GM19463 (cell line): ENCODE measurements around the gene ZNF516.

Experiments used
- ATAC-seq: cut with Tn5 transposase; IDR thresholded peaks from one replicate; pipeline ENCODE4 v1.9.1; 2021; ENCODE audit warnings: mild to moderate bottlenecking, moderate library complexity; ENCODE audit not compliant: unreplicated experiment

ZNF516 gene

DNA sequence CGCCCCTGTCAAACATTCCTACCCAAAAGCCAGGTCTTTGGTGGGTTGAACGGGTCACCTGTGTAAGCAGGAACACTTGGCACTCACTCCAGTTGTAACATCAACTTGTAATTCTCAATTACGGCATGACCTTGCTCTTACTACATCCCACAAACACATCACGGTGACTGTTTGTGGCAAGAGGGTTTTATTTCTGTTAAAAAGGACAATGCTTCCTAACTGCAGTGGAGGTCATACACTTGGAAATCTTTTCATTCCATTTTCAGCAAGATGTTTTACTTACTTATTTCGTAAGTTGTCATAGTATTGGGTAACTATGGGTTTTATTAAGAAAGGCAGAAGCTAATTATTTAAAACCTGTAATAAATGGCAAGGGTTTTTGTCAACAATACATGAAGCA, 126.1 kb downstream of the ZNF516 start:
- ATAC-seq = no peak

DNA sequence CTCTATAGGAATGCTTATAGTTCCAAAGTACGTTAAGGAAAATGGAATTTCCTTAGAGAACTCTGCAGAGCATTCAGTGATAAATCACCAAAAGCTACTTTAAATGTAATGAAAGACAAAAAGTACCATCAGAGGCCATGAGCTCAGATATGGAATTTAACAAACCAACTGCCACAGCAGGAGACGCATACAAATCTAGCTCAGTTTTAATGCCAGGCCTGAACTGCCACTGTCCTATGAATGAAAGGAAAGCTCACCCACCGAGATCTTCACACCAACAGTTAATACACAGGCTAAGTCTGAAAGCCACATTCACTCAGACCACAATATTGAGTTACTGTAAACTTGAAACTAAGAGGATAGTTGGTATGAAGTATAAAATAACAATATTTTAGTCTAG, 126.8 kb downstream of the ZNF516 start:
- ATAC-seq = no peak

DNA sequence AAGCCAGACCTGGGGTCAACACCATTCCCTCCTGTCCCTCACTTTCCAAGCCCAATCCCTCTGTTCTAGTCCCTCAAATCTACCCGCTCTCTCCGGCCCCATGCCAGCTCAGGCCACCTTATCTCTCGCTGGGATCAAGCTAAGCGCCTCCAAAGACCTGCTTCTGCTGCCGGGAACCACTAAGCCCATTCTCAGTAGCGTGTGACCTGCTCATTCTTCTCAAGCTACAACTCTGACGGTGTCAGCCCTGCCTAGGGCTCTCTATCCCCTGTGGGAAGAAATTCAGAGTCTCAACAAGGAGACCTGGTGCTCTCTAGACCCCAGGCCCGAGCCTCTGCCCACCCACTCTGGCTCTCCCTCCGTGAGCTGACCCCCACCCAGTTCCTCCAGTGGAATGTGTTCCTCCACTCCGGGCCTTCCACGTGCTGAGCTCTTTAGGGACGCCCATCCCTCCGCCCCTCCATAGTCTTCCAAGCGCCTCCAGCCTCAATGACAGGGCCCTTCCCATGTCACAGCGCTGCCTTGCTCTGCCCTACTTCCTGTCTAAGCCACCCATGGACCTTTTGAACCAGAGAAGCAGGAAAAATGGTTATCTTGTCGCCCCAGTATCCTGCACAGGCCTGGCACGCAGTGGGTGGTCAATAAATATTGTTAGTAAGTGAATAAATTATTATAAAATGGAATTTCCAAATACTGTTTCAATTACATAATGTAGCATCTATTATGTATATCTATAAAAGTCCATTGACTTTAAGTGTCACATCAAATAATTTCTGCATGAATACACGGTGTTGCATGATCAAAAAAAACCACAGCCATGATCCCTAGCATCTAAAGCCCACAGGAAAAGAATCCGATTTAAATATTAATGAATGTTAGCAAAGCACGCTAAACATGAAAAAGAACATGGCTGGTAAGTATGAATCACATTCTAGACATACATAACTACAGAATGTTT, 127.6 kb downstream of the ZNF516 start:
- no peak for ATAC-seq

DNA sequence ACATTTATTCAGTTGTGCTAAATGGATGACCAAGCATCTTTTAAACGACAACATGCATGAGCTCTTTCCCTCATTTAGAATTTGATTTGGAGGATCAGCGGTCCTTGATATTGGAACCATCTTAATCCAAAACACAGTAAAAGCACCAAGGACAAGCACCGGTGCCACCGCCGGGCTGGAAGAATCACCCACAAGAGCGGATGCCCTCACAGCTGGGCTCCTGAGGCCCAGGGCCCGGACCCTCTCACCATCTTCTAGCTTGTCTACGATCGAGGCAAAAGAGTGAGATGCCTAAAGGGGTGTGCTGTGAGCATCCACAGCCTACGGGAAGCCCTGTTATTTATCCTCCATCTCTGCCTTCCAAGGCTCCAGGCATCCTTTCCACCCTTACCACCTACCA, 129.5 kb downstream of the ZNF516 start:
- ATAC-seq = no peak

DNA sequence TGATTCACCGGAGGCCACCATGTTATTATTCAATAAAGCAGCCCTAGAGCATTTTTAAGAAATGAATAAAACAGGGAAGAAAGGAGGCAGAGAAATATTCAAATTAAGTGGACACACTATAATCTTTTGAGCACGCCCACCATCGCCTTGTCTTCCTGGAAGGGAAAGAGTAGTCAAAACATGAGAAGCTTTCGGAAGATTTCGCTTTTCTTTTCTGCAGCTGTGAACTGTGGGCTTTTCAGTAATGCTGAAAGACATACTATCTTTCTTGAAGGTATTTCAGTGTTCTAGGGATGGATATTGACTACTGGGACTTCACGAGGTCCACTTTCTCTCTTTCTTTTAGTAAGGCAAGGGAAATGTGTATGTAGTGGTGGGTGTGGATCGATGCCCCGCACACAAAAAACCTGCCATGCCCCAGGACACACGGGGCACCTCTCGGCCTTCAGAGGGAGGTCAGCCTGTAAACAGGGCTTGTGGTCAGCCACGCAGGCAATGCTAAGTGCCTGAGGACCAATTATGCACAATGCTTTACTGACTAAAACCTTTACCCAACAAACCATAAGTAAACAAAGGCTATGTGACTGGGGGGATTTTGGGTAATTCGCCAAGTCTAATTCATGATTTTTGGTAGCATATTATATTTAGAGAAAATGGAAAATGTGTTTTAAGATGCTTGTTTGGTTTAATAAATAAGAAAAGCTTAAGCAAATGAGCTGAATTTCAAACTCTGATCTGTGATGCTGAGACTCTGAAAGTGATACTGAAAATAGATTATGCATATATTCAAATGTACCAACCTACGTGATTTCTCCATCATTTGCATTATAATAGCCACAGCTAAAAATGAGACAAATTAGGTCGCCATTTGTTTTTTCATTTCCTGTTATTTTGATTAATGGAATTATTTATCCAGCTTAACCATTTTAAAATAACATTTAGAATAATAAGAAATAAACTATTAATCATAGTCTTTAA, 130.5 kb downstream of the ZNF516 start:
- peak; percentile 88 for ATAC-seq

DNA sequence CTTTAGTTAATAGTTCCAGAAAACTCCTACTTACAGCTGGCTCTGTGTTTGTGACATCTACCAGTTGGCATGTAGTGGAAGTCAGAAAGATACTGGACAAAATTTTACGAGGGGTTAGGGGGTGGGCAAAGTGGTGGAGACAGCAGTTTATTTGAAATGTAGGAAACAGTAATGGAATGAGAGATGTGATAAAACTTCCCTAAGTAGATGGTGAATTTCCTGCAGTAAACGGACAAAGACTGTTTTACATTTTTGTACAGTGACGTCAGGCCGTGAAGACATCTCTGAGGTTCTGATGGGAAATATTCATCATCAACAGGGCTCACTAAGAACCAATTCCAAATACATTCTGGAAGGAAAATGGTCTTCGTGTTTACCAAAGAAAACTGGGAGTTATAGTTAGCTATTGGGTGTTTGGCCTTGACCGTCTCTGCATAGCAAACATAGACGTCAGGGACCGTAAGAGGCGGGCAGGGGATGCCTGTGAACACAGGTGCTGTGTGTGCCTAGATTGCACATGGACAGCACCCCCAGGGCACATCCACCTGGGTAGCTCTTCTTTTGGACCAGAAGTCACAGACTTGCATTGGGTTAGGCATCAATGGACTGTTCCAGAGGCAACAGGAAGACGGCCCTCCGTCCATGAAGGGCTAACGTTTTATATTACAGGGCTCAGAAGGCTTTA, 131.5 kb downstream of the ZNF516 start:
- no peak for ATAC-seq

DNA sequence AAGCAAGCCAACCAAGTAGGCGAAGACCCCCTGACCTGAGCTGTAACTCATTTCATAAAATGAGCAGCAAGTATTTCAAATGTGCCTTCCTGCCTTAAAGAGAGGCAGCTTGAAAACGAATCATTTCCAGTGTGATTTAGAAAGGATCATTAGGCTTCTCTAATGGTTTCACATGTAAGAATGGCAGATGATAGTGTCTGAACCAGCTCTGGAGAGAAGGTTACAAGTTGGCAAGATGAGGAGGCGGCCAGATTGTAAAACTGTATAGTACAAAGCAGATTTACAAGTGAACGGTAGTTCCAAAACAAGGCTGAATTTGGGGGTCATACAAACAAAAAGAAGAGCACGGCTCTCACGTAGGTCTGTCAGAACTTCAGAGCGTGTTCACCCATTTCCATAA, 132.4 kb downstream of the ZNF516 start:
- ATAC-seq = no peak

DNA sequence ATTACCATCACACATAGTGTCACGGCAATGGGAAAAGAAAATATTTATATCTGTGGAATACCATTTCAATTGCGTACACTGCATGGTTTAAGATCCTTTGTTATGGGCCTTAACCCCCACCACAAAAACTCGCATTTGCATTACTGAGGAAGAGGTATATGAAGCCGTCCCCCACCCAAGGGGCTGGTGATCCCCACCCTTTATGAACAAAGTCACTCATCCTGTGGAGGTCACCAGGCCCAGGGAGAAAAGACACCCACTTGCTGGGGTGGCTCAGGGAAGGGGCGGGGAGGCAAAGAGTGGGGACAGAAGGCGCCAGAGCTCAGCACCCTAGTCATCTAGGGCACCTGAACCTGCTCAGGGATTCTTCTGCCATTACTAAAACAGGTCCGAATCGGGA, 133.8 kb downstream of the ZNF516 start:
- no peak for ATAC-seq

DNA sequence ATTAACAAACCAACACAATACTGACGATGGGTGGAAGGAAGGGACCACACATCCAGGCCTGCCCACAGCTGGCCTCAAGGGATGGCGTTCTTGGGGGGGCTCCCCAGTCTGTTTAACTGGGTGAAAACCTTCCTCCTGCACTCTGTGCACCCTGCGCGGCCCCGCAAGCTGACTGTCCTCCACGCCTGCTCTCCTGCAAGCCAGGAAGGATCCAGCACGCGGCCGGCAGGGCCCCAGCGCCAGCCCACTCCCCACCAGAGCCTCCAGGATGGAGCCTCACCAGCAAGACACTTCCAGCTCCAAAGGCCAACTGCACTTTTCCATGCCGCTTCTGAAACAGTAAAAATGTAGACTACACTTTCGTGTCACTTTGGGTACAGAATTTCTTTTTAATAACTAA, 135.1 kb downstream of the ZNF516 start:
- no peak for ATAC-seq

DNA sequence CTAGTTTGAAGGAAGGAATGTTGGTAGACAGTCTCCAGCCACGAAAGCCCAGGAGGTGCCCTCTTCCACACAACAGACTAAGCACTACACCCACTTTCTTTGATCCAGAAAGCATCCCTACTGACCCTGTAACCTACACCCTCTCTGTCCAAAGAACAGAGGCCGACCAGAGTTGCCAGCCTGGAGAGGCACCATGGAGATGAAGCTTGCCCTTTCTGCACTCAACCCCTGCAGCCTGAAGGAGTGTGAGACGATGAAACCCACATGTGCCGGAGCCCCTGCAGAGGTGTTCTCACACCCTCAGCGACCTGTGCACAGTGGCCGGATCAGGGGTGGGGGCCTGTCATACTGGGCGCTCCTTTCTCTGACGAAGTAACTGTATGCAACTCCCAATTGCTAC, 136.3 kb downstream of the ZNF516 start:
- ATAC-seq = no peak

DNA sequence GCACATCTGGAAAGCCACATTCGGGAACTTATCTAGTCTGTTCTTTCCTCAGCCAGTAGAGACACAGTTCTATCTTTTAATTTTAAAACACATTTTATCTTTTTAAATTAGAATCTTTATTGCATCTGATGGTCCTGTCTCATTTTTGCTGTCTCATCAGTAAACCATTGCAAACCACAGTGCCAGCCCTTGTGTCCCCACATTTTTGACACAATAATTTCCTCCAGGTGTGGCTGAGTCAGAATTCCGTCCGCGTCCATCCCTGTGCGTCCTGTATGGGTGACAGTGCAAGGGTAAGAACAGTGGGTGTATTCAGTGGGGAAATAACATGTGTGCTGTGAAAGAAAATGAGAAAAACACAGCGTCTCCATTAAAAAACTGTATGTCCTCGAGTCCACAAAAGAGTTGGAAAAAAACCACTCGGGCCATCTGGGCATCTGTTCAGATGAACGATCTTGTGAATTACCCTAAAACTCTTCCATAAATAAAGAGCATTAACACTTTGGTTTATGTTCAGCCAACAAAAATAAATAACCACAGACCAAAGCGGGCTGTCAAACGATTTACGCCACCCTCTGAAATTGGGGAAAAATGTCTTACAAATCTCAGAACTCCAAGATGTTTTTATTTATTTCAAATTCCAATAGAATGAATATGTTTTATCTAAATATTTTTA, 137.3 kb downstream of the ZNF516 start:
- ATAC-seq = no peak

DNA sequence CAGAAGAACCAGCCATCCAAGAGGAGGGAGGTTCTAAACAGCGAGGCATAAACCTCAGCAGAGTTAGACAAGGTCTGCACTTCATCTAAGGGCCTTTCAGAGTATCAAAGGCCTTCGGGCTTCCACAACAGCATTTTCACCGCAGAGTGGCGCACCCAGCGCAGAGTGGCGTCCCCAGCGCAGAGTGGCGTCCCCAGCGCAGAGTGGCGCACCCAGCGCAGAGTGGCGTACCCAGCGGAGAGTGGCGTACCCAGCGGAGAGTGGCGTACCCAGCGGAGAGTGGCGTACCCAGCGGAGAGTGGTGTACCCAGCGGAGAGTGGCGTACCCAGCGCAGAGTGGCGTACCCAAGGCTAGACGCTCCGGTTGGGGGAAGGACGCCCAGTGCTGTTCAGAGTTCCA, 137.9 kb downstream of the ZNF516 start:
- ATAC-seq = no peak

DNA sequence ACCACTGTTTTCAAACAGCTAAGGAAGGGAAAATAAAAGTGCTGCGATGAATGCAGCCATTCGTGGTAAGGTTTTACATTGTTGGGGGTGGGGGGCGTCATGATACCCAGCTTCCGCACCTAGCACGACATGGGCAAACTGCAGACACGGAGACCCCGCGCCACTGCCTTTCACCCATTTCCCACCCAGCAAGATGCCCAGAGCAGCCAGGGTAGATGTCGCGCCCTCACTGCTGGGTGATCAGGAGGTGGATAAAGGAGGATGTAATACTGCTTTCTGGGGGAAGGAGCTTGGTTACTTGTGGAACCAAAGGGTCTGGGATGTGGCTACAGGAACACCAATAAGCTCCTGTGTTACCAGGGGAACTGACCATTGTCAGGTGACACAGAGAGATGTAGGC, 138.4 kb downstream of the ZNF516 start:
- no peak for ATAC-seq

DNA sequence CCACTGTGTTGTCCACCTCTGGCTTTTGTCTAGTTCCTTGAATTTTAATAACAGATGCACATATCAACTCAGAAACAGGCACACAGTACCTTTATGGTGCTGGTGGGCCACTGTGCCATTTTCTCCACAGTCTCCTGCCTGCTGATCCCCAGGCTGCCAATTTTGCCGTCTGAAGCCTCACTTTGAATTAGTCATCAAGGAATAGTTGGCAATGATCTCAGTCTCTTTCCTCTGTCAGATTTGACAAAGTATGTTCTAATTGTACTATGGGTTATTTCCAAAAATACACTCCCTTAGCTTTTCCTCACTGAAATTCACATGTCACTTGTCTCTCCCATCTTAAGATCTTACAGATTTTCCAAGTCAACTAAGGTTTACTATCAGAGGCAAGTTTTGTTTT, 140.7 kb downstream of the ZNF516 start:
- no peak for ATAC-seq

DNA sequence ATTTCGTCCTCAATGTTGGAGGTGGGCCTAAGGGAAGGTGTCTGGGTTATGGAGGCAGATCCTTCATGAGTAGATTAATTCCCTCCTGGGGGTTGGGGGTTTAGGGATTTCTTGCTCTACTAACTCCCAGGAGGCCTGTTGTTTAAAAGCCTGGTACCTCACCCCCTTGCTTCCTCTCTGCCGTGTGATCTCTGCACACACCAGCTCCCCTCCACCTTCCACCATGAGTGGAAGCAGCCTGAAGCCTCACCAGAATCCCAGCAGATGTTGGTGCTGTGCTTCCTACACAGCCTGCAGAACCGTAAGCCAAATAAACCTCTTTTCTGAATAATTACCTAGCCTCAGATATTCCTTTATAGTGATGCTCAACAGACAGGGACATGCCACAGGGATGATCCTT, 141.5 kb downstream of the ZNF516 start:
- ATAC-seq = no peak

DNA sequence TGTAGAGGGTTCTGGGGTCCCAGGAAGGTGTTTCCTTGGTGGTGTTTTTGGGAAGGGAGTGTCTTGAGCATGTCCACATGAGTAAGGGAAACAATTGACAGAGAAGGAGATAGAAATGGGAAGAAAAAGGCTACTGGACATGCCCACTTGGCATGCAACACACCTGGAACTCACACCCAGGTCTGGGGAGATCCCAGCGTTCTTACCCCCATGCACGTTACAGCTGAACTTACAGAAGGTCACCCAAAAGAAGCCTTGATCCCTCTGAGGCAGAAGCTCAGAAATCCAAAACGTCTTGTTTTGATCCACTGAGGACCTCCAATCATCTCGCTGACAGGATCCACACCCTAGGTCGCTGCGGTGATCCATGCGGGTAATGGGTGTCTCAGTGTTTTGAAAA, 142.0 kb downstream of the ZNF516 start:
- no peak for ATAC-seq

DNA sequence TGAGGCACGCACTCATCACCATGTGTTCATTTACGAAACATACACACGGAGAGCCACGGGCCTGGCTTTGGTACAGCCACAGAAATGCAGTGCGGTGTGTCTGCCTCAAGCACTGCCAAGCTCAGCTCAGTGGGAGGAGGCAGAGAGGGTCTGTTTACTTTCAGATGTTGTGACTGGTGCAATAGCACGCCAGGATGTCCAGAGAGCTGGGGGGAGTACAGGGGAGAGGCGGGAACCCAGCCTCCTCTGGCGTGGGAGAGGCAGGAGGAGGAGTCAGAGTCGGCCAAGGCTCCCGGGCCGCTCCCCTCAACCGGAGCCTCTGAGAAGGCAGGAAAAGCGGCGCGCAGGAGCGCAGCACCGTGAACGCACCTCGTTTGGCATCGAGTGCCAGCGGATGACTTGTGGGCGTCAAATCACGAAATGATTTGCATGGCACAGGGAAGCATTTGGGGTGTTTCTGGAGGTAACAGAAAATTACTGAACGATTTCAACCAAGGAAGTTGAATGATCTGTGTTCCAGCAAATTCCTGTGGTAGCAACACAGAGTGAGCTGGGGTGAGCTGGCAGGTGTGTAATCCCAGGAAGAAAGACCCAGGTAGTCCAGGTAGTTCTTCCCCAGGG, 143.0 kb downstream of the ZNF516 start:
- no peak for ATAC-seq

DNA sequence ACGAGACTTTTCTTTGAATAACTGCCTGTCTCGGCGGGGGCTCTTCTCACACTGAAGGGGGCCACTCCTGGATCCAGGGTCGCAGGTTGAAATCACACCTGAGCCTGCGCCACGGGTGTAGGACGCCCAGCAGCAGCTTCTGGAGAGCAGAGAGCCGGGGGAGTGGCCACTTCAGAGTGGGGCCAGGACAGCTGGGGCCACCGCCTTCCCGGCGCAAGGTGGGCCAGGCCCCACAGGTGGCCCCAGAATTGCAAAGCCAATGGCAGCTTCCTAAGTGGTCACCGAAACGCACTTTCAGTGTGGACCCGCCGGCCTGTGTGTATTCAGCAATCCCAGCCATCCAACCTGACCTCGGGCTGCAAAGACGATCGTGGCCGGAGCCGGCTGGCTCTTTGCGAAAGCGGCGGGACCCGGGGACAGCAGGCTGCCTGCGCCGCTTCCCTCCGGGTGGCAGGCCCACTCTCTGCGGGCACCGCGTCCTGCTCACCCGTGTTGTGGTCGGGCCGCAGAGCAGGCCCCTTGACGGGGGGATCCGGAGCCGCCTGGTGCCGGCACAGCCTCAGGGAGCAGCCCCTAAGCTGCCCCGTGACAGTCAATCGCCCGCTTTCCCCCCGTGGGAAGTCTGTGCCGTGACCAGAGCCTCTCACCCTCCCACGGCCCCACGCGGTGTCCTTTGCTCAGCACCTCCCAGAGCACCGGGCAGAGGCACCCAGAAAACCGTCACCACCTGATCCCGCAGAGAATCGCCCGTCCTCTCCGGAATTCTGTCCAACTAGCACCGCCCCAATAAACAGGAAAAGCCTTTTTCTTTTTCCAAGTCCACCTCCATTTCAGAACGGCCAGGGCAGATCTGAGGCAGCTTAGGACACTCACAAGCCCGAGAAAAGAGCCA, 144.7 kb downstream of the ZNF516 start:
- no peak for ATAC-seq

DNA sequence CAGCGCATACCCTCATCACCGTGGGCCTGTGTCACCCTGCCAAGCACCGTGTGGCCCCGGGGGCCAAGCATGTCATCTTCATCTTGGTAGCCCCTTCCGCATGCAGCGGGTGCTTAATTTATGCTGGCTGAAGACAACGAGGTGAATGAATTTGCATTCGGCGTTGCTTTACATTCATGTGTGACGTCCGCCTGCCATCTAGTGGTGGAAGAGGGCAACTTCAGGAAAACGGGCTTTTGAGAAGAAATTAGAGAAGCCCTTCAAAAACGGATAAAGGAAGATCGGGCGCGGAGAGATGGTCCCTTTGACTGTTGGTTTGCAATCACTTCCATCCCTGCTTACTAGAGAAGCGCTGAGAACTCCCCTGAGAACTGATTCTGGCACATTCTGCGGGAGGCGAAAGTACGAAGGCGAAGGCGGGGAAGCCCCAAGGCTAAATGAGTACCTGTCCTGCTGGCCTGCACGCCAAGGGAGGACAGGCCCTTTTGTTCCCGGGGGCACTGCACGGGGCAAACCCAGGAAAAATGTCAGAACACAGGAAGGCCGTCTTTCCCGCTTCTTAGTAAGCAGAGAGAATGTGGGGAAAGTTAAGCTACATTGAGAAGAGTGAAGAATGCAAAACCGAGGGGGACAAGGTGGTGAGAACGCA, 145.9 kb downstream of the ZNF516 start:
- ATAC-seq = peak; percentile 65
